SKM-1 (cell line): ENCODE results near the gene LTC4S.
"Not testable (repeated sequence)": the region's sequence is repeated elsewhere in the genome, so short reads cannot be mapped to it uniquely, and the experiment has no call there.

Experiments
- DNase-seq: peaks from one replicate; lab custom pipeline; 2025; ENCODE audit not compliant: unreplicated experiment; lab: John Stamatoyannopoulos, UW

LTC4S gene, protein sequence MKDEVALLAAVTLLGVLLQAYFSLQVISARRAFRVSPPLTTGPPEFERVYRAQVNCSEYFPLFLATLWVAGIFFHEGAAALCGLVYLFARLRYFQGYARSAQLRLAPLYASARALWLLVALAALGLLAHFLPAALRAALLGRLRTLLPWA

DNA sequence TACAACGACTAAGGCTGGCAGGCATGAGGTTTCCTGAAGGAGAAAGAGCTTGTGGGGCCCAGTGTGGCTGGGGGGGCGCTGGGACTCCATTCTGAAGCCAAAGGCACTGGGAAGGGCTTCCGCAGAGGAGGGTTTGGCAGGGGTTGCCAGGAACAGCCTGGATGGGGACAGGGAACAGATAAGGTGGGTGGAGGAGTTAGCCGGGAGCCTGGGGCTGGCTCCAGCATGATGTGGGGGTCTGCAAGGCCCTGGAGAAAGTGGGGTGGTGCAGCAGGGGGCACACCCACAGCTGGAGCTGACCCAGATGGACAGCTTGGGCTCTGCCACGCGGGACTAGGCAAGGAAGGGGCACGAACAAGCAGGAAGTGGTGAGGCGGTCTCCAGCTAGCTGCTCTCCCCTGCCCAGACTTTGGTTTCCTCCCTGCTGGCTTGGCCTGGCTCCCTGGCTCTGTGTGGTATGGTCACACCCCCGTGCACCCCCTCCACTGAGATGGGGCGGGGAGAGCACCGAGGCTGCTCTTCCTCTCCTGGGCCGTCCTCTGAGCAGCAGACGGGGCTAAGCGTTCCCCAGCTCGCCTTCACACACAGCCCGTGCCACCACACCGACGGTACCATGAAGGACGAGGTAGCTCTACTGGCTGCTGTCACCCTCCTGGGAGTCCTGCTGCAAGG is at the start of gene LTC4S:
TSS of gene LTC4S (plus strand) at position 519 of the 672 bp plus-strand sequence. CDS start at position 614, 95 bp downstream.
- DNase-seq: peak; percentile 81

- not testable (repeated sequence) for DNase-seq
These were observed 49.7 kb upstream of the LTC4S start for GRCh38 chr5:179744106-179744505.

DNA sequence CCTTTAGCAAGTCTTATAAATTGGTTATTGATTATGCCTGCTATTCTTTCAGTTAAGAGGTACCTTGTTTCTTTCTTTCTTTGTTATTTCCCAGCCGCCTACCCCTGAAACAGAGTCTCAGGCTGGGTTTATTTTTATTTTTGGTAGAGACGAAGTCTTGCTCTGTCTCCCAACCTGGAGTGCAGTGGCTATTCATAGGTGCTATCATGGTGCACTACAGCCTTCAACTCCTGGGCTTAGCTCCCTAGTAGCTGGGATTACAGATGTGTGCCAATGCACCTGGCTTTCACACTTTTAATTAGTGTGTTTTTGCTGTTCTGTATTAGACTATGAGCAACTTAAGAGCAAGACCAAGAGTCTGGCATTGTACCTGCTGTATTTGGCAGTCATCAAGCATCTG is 46.9 kb upstream of the LTC4S start:
- no peak for DNase-seq

DNA sequence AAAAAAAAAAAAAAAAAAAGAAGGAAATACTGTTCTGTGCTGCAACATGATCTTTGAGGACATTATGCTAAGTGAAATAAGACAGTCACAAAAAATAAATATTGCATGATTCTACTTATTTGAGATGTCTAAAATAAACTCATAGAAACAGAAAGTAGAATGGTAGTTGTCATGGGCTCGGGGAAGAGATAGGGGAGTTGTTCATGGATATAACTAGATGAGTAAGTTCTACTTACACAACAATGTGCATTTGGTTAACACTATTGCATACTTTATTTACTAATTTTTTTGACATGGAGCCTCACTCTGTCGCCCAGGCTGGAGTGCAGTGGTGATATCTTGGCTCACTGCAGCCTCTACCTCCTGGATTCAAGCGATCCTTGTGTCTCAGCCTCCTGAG is 46.0 kb upstream of the LTC4S start:
- no peak for DNase-seq

DNA sequence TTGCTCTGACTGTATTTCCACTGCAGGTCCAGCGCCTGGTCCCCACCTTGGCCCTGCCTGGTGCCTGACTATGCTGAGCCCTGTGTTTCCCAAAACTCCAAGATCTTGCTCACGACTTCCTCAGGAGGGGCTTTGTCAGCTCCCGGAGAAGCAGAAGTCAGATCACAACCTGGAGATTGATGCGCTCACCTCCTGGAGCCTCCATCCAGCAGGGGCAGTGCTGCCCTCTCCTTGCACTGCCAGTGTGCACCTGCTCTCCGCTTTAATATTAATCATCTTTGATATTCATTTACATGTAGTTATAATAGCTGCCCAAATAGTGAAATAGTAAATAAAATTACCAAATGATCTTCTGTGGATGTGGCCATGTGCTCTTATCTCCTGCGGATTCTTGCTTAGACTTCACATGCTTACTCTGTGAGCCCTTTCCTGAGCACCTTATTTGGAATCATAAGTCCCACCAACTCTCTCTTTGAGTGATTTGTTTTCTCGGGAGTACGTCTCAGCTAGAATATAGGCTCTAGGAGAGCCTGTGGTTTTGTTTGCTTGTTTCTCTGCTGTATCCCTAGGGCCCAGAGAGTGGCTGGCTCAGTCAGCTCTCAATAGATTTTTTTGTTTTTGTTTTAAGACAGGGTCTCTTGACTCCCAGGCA is 43.8 kb upstream of the LTC4S start:
- DNase-seq: no peak

DNA sequence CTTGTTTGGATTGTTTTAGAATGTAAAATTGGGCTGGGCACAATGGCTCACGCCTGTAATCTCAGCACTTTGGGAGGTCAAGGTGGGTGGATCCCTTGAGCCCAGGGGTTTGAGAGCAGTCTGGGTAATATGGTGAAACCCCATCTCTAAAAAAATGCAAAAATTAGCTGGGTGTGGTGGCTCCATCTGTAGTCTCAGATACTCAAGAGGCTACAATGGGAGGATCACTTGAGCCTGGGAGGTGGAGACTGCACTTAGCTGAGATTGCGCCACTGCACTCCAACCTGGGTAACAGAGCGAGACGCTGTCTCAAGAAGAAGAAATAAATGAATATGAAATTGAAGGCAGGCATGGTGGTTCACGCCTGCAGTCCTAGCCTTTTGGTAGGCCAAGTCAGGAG is 39.8 kb upstream of the LTC4S start:
- DNase-seq: no peak

- DNase-seq: no peak
These were observed 38.8 kb upstream of the LTC4S start for GRCh38 chr5:179755022-179755421.

- DNase-seq: no peak
These were observed 34.8 kb upstream of the LTC4S start for GRCh38 chr5:179758955-179759354.

DNA sequence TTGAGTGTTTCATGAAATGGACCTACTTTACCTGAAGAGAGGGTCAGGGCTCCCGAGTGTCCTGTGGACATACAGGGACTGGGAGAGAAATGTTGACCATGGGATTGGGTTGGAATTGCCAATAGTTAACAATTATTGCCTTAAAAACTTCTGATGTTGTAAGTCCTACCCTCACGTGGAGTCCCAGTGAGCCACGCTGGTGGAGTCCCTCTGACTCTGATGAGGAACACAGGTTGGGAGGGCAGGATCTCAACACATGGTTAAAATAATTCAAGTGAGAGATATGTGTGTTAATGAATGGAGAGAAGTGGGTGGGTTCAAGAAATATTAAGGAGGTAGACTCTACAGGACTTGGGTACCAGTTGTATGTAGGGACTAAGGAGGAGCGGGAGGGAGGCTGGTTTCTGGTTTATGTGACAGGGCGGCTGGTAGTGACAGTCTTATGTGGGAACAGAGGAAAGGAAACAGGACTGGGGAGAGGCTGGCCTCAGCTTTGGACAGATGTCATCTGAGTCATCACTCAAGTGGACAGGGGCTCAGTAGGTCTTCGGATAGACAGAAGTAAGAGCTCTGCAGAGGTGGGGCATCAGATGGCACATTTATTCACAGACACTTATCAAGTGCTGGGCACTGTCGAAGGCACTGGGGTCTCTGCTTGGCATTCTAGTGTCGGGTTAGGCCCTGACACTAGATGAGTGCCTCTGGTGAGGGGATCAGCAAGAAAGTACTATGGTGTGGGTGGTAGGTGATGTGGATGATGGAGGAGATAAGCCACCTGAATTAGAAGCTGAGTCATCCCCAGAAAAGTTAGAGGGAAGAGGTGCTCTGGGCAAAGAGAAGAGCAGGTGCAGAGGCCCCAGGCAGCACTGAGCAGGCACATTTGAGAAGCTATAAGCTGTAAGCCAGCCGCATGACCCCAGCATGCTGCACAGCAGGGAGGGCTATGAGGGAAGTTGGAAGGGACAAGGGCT is 33.9 kb upstream of the LTC4S start:
- no peak for DNase-seq

- peak; percentile 31 for DNase-seq
These were observed 31.6 kb upstream of the LTC4S start for GRCh38 chr5:179762079-179762780.

GRCh38 chr5:179762781-179763176 is 31.0 kb upstream of the LTC4S start:
- DNase-seq: no peak

- peak; percentile 38 for DNase-seq
These were observed 30.4 kb upstream of the LTC4S start for GRCh38 chr5:179763215-179763945.

GRCh38 chr5:179764056-179764455 is 29.7 kb upstream of the LTC4S start:
- no peak for DNase-seq

GRCh38 chr5:179765400-179765799 is 28.4 kb upstream of the LTC4S start:
- no peak for DNase-seq

DNA sequence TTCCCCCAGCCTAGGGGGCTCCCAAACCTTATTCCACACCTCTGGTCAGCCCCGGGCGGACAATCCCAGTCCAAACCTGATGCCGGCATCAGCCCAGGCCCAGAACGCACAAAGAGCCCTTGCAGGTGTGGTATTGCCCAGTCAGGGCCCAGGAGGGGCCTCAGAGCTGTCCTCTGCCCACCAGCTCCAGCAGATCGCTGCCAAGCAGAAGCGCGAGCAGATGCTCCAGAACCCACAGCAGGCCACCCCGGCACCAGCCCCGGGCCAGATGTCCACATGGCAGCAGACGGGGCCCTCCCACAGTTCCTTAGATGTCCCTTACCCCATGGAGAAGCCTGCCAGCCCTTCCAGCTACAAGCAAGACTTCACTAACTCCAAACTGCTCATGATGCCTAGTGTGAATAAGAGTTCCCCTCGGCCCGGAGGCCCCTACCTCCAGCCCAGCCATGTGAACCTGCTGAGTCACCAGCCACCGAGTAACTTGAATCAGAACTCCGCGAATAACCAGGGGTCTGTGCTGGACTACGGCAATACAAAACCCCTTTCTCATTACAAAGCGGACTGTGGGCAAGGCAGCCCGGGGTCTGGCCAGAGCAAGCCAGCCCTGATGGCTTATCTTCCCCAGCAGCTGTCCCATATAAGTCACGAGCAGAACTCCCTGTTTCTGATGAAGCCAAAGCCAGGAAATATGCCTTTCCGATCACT is 27.6 kb upstream of the LTC4S start:
- DNase-seq: no peak

DNA sequence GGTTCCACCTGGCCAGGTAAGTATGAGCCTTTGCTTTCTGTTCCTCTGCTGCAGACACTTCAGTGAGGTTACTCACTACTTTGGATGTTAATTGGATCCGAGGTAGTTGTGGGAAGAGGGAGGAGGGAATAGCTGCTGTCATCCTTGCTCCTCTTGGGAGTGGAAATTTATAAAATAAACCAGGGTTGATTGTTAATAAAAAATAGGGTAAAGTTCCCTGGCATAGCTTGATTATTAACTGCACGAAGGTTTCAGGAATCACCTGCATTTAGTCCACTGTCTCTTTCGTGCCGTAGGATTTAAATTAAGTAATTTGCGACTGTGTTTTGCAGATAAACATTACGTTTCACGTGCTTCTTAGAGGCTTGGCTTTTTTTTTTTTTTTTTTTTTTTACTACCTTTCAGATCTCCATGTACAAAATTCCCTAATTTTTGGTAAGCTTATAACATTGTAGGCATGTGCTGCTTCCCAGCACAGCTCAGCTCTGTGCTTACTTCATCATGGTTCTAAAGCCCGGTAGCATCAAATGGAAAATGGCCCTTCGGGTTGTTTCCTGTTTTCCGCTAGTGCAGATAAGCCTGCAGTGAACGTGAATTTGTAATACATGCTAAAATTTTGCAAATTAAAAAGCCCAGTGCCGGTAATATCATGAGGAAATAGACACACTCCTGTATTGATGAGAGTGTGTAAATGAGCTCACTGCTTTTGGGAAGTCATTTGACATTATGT is 26.9 kb upstream of the LTC4S start:
- DNase-seq: no peak

- DNase-seq: no peak
These were observed 26.2 kb upstream of the LTC4S start for GRCh38 chr5:179767496-179768100.

- DNase-seq: no peak
These were observed 25.3 kb upstream of the LTC4S start for GRCh38 chr5:179768326-179769085.
